T47D (cell line): ENCODE measurements around the gene TCF7L1.
A peak's percentile ranks its signal among the peaks of the same experiment; 100 is the strongest.

Source experiments
- DNase-seq, 2 experiments: peaks; one replicate each; pipeline versions ENCODE4 v3.0.0 to v3.0.0-alpha.2; 2011 to 2012; ENCODE audit warnings: low read depth in 1 of 2, low spot score in 1 of 2
- JUND ChIP-seq: IDR thresholded peaks from 2 replicates; pipeline ENCODE4 v1.6.1; 2012; ENCODE audit warnings: low read depth
- in situ Hi-C: cut with HindIII; loops from 2 replicates; pipeline ENCODE4 v1.10.0; 2016; ENCODE audit warnings: low sequenced_read_pairs, low pct_unique_long_range_greater_than_20kb

Gene TCF7L1

DNA sequence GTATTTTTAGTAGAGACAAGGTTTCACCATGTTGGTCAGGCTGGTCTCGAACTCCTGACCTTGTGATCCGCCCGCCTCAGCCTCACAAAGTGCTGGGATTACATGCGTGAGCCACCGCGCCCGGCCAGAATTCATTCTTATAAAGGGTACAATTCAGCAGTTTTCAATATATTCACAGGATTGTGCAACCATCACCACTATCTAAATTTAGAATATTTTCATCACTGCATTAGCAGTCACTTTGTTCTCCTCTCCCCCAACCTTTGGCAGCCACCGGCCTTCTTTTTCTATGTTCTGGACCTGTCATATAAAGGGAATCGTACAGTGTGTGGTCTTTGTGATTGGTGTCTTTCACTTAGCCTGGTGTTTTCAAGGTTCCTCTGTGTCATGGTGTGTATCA is 40.7 kb downstream of the TCF7L1 start:
- in situ Hi-C loops, result no loop called here
- no peak for TF ChIP-seq JUND
- DNase-seq, result no peak

- in situ Hi-C loops, result no loop called here
- TF ChIP-seq JUND, result no peak
- no peak for DNase-seq
These were observed 41.8 kb downstream of the TCF7L1 start for GRCh38 chr2:85174943-85175342.

DNA sequence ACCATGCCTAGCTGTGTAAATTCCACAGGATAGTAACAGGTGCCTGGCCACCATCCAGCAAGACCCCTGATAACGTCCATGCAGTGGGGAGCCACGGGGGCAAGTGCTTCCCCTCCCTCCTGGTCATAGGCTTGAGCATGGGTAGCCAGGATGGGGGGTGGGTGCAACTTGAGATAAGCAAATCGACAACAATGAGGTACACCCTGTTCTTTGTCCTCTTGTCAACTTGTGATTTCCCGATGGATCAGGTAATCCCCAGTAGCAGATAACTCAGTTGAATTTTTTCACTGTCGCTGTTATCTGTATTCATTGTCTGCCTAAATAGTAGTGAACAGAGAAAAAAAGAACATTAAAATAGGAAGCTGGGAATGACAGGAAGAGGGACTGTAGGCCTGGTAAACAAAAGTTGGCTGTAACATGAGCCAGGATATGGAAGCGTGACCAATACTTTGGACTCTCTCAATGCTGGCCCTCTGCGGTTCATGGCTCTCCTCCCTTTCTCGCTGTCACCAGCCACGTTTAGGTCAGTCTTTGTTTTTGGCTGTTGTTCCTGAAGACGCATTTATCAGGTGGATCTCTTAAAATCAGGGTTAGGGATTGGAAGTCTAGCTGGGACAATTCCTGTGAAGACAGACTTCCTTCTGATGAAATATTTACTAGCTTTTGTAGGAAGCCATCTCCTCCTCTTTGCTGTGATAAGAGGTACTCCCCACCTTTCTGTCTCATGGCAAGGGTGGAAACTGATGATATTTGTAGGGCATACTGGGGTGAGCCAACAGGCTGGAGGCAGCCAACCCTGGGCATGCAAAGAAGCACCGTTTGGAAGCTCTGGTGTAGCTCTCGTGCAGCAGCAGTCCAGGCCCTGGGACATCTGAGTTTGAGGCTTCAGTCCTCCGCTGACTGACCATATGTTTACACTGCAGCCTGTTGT is 42.4 kb downstream of the TCF7L1 start:
- DNase-seq, result peak in 1 of 2 experiments; percentile 71
- no peak for TF ChIP-seq JUND
- in situ Hi-C loops, result no loop called here

- no peak for TF ChIP-seq JUND
- no peak for DNase-seq
- in situ Hi-C loops, result no loop called here
These were observed 44.0 kb downstream of the TCF7L1 start for GRCh38 chr2:85177031-85177824.

GRCh38 chr2:85178154-85178553 is 45.0 kb downstream of the TCF7L1 start:
- in situ Hi-C loops, result no loop called here
- no peak for TF ChIP-seq JUND
- no peak for DNase-seq

- TF ChIP-seq JUND, result no peak
- in situ Hi-C loops, result no loop called here
These were observed 45.8 kb downstream of the TCF7L1 start for GRCh38 chr2:85178980-85179411.

DNA sequence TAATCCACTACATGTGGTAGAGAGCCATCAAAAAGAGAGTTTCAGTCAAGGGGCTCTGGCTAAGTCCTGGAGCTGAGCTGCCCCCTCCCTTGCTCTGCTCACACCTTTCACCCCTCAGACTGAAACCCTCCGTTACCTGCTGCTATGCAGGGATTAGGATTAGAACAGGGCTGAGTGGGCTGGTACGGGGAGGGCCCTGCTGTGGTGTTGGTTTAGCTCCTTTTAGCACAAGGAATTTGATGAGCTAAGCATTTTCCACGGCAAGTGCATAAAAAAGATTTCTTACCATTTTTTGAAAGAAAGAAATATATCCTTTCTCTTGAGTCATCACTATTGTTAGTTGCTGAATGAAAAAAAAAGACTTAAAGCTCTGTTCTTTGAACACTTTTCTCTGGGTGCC is 46.3 kb downstream of the TCF7L1 start:
- no peak for DNase-seq
- no peak for TF ChIP-seq JUND
- in situ Hi-C loops, result no loop called here

More at GRCh38 chr2:85178980-85179411, 45.8 kb downstream of the TCF7L1 start:
- no peak for DNase-seq

GRCh38 chr2:85180322-85181133 is 47.3 kb downstream of the TCF7L1 start:
- no peak for DNase-seq
- TF ChIP-seq JUND, result no peak
- in situ Hi-C loops, result no loop called here

DNA sequence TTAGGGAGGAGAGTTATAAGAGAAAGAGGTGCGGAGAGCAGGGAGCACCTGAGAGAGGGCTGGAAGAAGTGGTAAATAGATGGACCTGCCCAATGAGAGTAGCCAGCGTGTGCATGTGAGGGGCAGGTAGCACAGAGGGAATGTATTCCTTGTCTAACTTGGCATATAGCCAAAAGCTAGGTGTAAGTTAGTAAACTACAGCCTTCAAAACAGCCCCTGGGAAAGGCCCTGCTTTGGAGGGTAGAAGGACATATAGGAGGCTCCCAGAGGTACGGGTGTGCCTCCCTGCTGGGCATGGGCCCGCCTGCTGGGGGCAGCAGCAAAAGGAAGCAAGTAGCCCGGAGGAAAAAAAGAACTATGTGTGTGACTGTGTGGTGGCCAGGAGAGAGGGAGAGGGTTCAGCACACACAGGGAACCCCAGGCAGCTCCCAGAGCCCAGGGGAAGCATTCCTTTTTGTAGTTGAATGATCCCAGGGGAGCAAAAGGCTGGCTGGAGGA is 48.0 kb downstream of the TCF7L1 start:
- in situ Hi-C loops, result no loop called here
- no peak for TF ChIP-seq JUND
- DNase-seq, result peak in 1 of 2 experiments; percentile 44

GRCh38 chr2:85181844-85182456 is 48.8 kb downstream of the TCF7L1 start:
- DNase-seq, result no peak
- in situ Hi-C loops, result no loop called here

DNA sequence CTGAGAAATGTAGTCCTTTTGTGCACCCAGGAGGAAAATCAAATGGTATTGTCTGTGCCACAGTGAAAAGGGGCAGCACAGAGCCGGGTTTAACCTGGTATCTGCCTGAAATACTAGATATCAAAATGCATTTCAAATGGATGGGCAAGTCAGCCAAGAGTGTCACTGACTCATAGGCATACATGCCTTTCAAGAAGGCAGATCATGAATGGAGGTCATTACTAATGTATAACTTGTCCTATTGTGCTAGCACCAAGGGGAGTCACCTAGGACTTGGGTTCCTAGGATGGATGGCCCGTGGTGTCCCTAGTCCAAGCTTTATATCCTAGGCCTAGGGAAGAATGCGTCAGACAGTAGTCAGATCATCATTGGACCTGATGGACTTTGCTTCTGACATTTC is 49.9 kb downstream of the TCF7L1 start:
- in situ Hi-C loops, result no loop called here
- DNase-seq, result no peak
- no peak for TF ChIP-seq JUND

More at GRCh38 chr2:85181844-85182456, 48.8 kb downstream of the TCF7L1 start:
- TF ChIP-seq JUND, result no peak

- in situ Hi-C loops, result no loop called here
- no peak for TF ChIP-seq JUND
- DNase-seq, result no peak
These were observed 50.3 kb downstream of the TCF7L1 start for GRCh38 chr2:85183479-85183878.
